H9 (cell line): ENCODE data around the gene VWA8. TPM values are rescaled to one million over a fixed set of nuclear protein-coding genes. Genes with fewer than 3 reads are reported as not detected.

Source experiments
- DNase-seq: peaks from one replicate; pipeline ENCODE4 v3.0.0-alpha.2; 2017
- H2AFZ ChIP-seq: one replicate; pipeline ENCODE4 v1.6.1; 2013; ENCODE audit warnings: mild to moderate bottlenecking, low read length, control low read depth, moderate library complexity
- H2AK5ac ChIP-seq: 2 replicates; pipeline ENCODE4 v1.6.1; 2013; ENCODE audit warnings: low read length, control low read depth, mixed read lengths; ENCODE audit not compliant: insufficient read length
- H2BK120ac ChIP-seq: one replicate; pipeline ENCODE4 v1.6.1; 2013; ENCODE audit warnings: low read depth, mild to moderate bottlenecking, low read length, control low read depth, inconsistent platforms; ENCODE audit not compliant: poor library complexity, severe bottlenecking
- H2BK12ac ChIP-seq: 2 replicates; pipeline ENCODE4 v1.6.1; 2013; ENCODE audit warnings: low read length, control low read depth, mixed read lengths, low read depth; ENCODE audit not compliant: insufficient read length
- H2BK15ac ChIP-seq: 2 replicates; pipeline ENCODE4 v1.6.1; 2013; ENCODE audit warnings: low read depth, low read length, control low read depth
- H2BK20ac ChIP-seq: one replicate; pipeline ENCODE4 v1.6.1; 2013; ENCODE audit warnings: low read depth, mild to moderate bottlenecking, low read length, control low read depth, inconsistent platforms; ENCODE audit not compliant: poor library complexity, severe bottlenecking
- H2BK5ac ChIP-seq: 2 replicates; pipeline ENCODE4 v1.6.1; 2013; ENCODE audit warnings: low read length, control low read depth, mixed read lengths; ENCODE audit not compliant: insufficient read length
- H3K14ac ChIP-seq: 2 replicates; pipeline ENCODE4 v1.6.1; 2013; ENCODE audit warnings: low read length, control low read depth; ENCODE audit not compliant: insufficient read depth
- H3K18ac ChIP-seq: 2 replicates; pipeline ENCODE4 v1.6.1; 2013; ENCODE audit warnings: low read depth, mild to moderate bottlenecking, mixed read lengths, low read length, control low read depth; ENCODE audit not compliant: insufficient read length
- H3K23ac ChIP-seq: 2 replicates; pipeline ENCODE4 v1.6.1; 2013; ENCODE audit warnings: low read length, control low read depth, mixed read lengths, low read depth; ENCODE audit not compliant: insufficient read length
- H3K23me2 ChIP-seq: 2 replicates; pipeline ENCODE4 v1.6.1; 2013; ENCODE audit warnings: low read depth, mild to moderate bottlenecking, mixed read lengths, low read length, control low read depth; ENCODE audit not compliant: insufficient read length, poor library complexity, severe bottlenecking
- H3K27ac ChIP-seq: 2 replicates; pipeline ENCODE4 v1.5.1; 2013; ENCODE audit warnings: low read length, control low read depth, mixed read lengths, low read depth; ENCODE audit not compliant: insufficient read length
- H3K27me3 ChIP-seq: 2 replicates; pipeline ENCODE4 v1.6.1; 2013; ENCODE audit warnings: low read length, control low read depth, inconsistent platforms; ENCODE audit not compliant: insufficient read depth
- H3K4ac ChIP-seq: 2 replicates; pipeline ENCODE4 v1.6.1; 2013; ENCODE audit warnings: low read depth, mild to moderate bottlenecking, control low read depth, inconsistent platforms, low read length, moderate library complexity
- H3K4me1 ChIP-seq: 2 replicates; pipeline ENCODE4 v1.6.1; 2013; ENCODE audit warnings: low read length, control low read depth, inconsistent platforms; ENCODE audit not compliant: insufficient read depth
- H3K4me2 ChIP-seq: 2 replicates; pipeline ENCODE4 v1.6.1; 2013; ENCODE audit warnings: low read length, control low read depth, mixed read lengths; ENCODE audit not compliant: insufficient read length, insufficient read depth
- H3K56ac ChIP-seq: 2 replicates; pipeline ENCODE4 v1.6.1; 2013; ENCODE audit warnings: low read depth, mild to moderate bottlenecking, mixed read lengths, low read length, control low read depth; ENCODE audit not compliant: insufficient read length
- H3K79me1 ChIP-seq: 2 replicates; pipeline ENCODE4 v1.6.1; 2013; ENCODE audit warnings: low read depth, mild to moderate bottlenecking, moderate library complexity, low read length, control low read depth, inconsistent platforms; ENCODE audit not compliant: insufficient read depth, poor library complexity, severe bottlenecking
- H3K79me2 ChIP-seq: 2 replicates; pipeline ENCODE4 v1.6.1; 2013; ENCODE audit warnings: low read length, control low read depth, inconsistent platforms; ENCODE audit not compliant: insufficient read depth
- H3K9ac ChIP-seq: 2 replicates; pipeline ENCODE4 v1.6.1; 2013; ENCODE audit warnings: low read length, control low read depth, mixed read lengths; ENCODE audit not compliant: insufficient read length; ENCODE audit errors: extremely low read depth
- H3K9me3 ChIP-seq: one replicate; pipeline ENCODE4 v1.6.1; 2013; ENCODE audit warnings: low read depth, low read length, inconsistent platforms; ENCODE audit not compliant: control insufficient read depth
- H3T11ph ChIP-seq: one replicate; pipeline ENCODE4 v1.6.1; 2013; ENCODE audit warnings: mild to moderate bottlenecking, low read length, control low read depth, inconsistent platforms
- H4K20me1 ChIP-seq: one replicate; pipeline ENCODE4 v1.6.1; 2013; ENCODE audit not compliant: control insufficient read depth, insufficient read length, insufficient read depth
- H4K5ac ChIP-seq: 2 replicates; pipeline ENCODE4 v1.6.1; 2013; ENCODE audit warnings: low read depth, mild to moderate bottlenecking, mixed read lengths, low read length, control low read depth; ENCODE audit not compliant: insufficient read length
- H4K8ac ChIP-seq: replicated peaks from 2 replicates; pipeline ENCODE4 v1.6.1; 2013; ENCODE audit warnings: low read length, control low read depth, mixed read lengths, low read depth; ENCODE audit not compliant: insufficient read length
- H4K91ac ChIP-seq: 2 replicates; pipeline ENCODE4 v1.6.1; 2013; ENCODE audit warnings: low read depth, mild to moderate bottlenecking, moderate library complexity, mixed read lengths, low read length, control low read depth; ENCODE audit not compliant: insufficient read length
- H3K27ac Mint-ChIP-seq, 3 experiments: 2 replicates in 2 of 3; 3 replicates in 1 of 3; pipeline ENCODE4 v1.8.0; 2020 to 2021; ENCODE audit warnings: mixed read lengths in 3 of 3, mild to moderate bottlenecking in 1 of 3, moderate library complexity in 1 of 3
- H3K27me3 Mint-ChIP-seq: 2 replicates; pipeline ENCODE4 v1.8.0; 2021; ENCODE audit warnings: low read depth, mild to moderate bottlenecking, moderate library complexity, mixed read lengths
- H3K36me3 Mint-ChIP-seq, 3 experiments: 2 replicates in 2 of 3; 3 replicates in 1 of 3; pipeline ENCODE4 v1.8.0; 2020 to 2021; ENCODE audit warnings: low read depth in 3 of 3, mixed read lengths in 3 of 3; ENCODE audit not compliant: insufficient read depth in 1 of 3
- H3K4me1 Mint-ChIP-seq, 2 experiments: 2 replicates each; pipeline ENCODE4 v1.8.0; 2020; ENCODE audit warnings: mixed read lengths in 2 of 2
- H3K4me3 Mint-ChIP-seq, 2 experiments: 2 replicates in 1 of 2; 3 replicates in 1 of 2; pipeline ENCODE4 v1.8.0; 2020 to 2021; ENCODE audit warnings: mild to moderate bottlenecking in 2 of 2, mixed read lengths in 2 of 2, moderate library complexity in 1 of 2
- H3K9me3 Mint-ChIP-seq, 2 experiments: 2 replicates in 1 of 2; 3 replicates in 1 of 2; pipeline ENCODE4 v1.8.0; 2020; ENCODE audit warnings: mild to moderate bottlenecking in 2 of 2, mixed read lengths in 2 of 2, moderate library complexity in 1 of 2
- CTCF ChIP-seq: fragments of 200-600 bp; sonication (generic); conservative IDR thresholded peaks from 3 replicates; pipeline ENCODE4 v1.8.0; 2021; ENCODE audit warnings: antibody characterized with exemption, mild to moderate bottlenecking
- WGBS: extraction: QIAGEN DNeasy Blood & Tissue Kit; methylation state at CpG from one replicate; pipeline ENCODE4 v1.1.7; 2013; ENCODE audit warnings: missing lambda C conversion rate, low lambda C conversion rate, mixed read lengths; ENCODE audit not compliant: insufficient read length; ENCODE audit errors: extremely low coverage; 5-methylcytosine and 5-hydroxymethylcytosine counted together
- total RNA-seq: library from RNA; stranded (reverse); gene quantifications from 2 replicates; pipeline ENCODE4 v1.2.1, GENCODE V29; 2021

VWA8 gene
- total RNA-seq, 1 experiment from 2014 or later, result 17.4 TPM

GRCh38 chr13:41919741-41920487, 41.0 kb downstream of the VWA8 start:
- Histone ChIP-seq H4K5ac (no peak overlapping the region), H2BK5ac (peak overlapping the region; percentile 60), H4K8ac (peak overlapping the region; percentile 84), H2BK20ac (no peak overlapping the region), H3K79me1 (peaks cover 3% of the 10 kb centered on the region), H2BK120ac (no peak overlapping the region), H3K79me2 (0 out of 2 replicates have a peak, but pooled peaks cover 1% of the 10 kb centered on the region), H3K14ac (peak overlapping the region; percentile 55; the same call in 1 of the 2 replicates), H4K20me1 (no peaks in the 10 kb centered on the region), H3K9ac (no peak overlapping the region), H3K4ac (no peak overlapping the region), H3K27me3 (no peaks in the 10 kb centered on the region), H3K4me2 (no peak overlapping the region), H3K23ac (no peak overlapping the region), H3K9me3 (no peaks in the 10 kb centered on the region), H3K56ac (no peak overlapping the region), H3K4me1 (no peaks in the 10 kb centered on the region), H2AK5ac (no peak overlapping the region), H3K18ac (no peak overlapping the region), H3T11ph (no peak overlapping the region), H2BK15ac (no peak overlapping the region), H2AFZ (no peak overlapping the region), H4K91ac (no peak overlapping the region), H2BK12ac (no peak overlapping the region), H3K23me2 (no peaks in the 10 kb centered on the region), H3K27ac (no peak overlapping the region)
- Mint-ChIP-seq H3K36me3 (peaks cover 19 to 24% (median 21%) of the 10 kb centered on the region in 3 experiments), H3K4me3 (no peak overlapping the region), H3K4me1 (peaks cover 16 to 18% of the 10 kb centered on the region in 2 experiments), H3K27me3 (no peaks in the 10 kb centered on the region), H3K27ac (no peak overlapping the region; a peak in 1 of 7 replicates), H3K9me3 (peaks cover 14 to 23% of the 10 kb centered on the region in 2 experiments; a peak in 4 of 5 replicates)
- WGBS, result no CpG with 5 or more reads among the region's 5 CpGs
- DNase-seq, result no peak
- no peak for TF ChIP-seq CTCF
